Astrocyte of the spinal cord (primary cell): ENCODE data around the gene DOCK8.

ENCODE experiments used
- DNase-seq: peaks from one replicate; pipeline ENCODE4 v3.0.0; 2011; ENCODE audit warnings: low read depth, low spot score
- H3K4me3 ChIP-seq: 2 replicates; pipeline ENCODE4 v1.5.1; 2011; ENCODE audit warnings: low read depth, mild to moderate bottlenecking, low read length, moderate library complexity
- in situ Hi-C: cut with HindIII; loops from 2 replicates; pipeline ENCODE4 v1.10.0; 2017; ENCODE audit warnings: low sequenced_read_pairs
- TF ChIP-seq, protein P1 (sequence below): IDR thresholded peaks from 2 replicates; pipeline ENCODE4 v1.5.1; 2012; ENCODE audit warnings: low read depth, mild to moderate bottlenecking, low read length, inconsistent platforms

Gene DOCK8

GRCh38 chr9:479304-479970, 264.8 kb downstream of the DOCK8 start:
- TF ChIP-seq, protein P1, sequence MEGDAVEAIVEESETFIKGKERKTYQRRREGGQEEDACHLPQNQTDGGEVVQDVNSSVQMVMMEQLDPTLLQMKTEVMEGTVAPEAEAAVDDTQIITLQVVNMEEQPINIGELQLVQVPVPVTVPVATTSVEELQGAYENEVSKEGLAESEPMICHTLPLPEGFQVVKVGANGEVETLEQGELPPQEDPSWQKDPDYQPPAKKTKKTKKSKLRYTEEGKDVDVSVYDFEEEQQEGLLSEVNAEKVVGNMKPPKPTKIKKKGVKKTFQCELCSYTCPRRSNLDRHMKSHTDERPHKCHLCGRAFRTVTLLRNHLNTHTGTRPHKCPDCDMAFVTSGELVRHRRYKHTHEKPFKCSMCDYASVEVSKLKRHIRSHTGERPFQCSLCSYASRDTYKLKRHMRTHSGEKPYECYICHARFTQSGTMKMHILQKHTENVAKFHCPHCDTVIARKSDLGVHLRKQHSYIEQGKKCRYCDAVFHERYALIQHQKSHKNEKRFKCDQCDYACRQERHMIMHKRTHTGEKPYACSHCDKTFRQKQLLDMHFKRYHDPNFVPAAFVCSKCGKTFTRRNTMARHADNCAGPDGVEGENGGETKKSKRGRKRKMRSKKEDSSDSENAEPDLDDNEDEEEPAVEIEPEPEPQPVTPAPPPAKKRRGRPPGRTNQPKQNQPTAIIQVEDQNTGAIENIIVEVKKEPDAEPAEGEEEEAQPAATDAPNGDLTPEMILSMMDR, result no peak
- DNase-seq, result no peak
- in situ Hi-C loops, result no loop called here
- no peak overlapping the region for H3K4me3 ChIP-seq

GRCh38 chr9:479971-480350, 265.3 kb downstream of the DOCK8 start:
- TF ChIP-seq, protein P1, result no peak
- DNase-seq, result no peak
- in situ Hi-C loops, result no loop called here
- H3K4me3 ChIP-seq, result no peak overlapping the region

DNA sequence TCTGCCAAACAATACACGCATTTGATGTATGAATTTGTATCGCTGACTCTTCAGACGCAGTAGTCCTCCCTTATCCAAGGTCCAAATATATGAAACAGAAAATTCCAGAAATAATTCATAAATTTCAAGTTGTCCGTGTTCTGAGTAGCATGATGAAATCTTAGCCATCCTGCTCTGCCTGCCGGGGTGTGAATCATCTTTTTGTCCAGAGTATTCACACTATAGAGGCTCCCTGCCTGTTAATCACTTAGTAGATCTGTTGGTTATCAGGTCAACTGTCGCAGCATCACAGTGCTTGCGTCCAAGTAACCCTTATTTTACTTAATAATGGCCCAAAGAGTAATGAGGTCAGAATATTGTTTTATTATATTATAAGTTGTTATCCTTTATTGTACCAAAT, 268.1 kb downstream of the DOCK8 start:
- in situ Hi-C loops, result no loop called here
- H3K4me3 ChIP-seq, result no peak overlapping the region
- TF ChIP-seq, protein P1, result no peak
- DNase-seq, result no peak

DNA sequence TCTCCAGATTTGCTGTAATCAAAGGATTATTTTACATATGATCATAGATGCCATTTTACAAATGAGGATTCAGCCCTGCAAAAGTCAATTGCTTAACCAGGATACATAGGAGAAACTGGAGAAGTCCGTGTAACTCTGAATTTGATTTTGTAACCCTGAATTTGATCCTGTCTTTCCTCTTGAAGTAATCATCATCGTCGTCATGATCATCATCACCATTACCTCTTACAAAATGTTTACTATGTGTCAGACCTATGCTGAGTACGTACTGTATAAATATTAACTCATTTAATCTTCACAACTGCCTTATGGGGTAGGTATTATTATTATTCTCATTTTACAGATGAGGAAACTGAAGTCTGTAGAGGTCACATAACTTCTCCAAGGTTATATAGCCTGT, 271.5 kb downstream of the DOCK8 start:
- DNase-seq, result no peak
- in situ Hi-C loops, result no loop called here
- TF ChIP-seq, protein P1, result no peak
- no peak overlapping the region for H3K4me3 ChIP-seq

GRCh38 chr9:487429-487828, 272.8 kb downstream of the DOCK8 start:
- no peak for DNase-seq
- in situ Hi-C loops, result no loop called here
- TF ChIP-seq, protein P1, result no peak
- no peak overlapping the region for H3K4me3 ChIP-seq

DNA sequence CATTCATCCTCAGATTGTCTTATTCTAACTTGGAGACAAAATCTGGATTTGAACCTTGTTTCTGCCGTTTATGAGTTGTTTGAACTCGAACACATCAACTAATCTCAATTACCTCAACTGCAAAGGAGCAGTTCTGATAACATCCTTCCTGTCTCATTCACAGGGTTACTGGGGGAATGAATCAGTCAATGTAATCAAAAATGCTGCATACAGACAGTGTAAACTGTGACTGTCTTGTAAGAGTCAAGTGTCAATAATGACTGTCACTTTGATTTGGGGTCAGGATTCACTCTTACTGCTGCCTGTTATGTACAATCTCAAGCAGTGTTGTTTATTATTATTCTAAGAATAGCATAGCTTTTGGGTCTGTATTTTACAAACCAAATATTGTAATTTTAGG, 273.8 kb downstream of the DOCK8 start:
- in situ Hi-C loops, result no loop called here
- DNase-seq, result no peak
- no peak overlapping the region for H3K4me3 ChIP-seq
- TF ChIP-seq, protein P1, result no peak
